ENCODE results near the gene AKR1C4.
"Not testable (repeated sequence)": the region's sequence is repeated elsewhere in the genome, so short reads cannot be mapped to it uniquely, and the experiment has no call there.

AKR1C4 gene

GRCh38 chr10:5165738-5166137, 30.9 kb upstream of the AKR1C4 start:
- Histone ChIP-seq H3K4me3 (no peak overlapping the region), H3K4me1 (no peaks in the 10 kb centered on the region), H3K4me2 (no peak overlapping the region), H3K9ac (no peak overlapping the region), H3K9me3 (peaks cover 70% of the 10 kb centered on the region), H4K20me1 (no peaks in the 10 kb centered on the region), H3K27me3 (no peaks in the 10 kb centered on the region), H3K27ac (no peak overlapping the region), H3K36me3 (no peaks in the 10 kb centered on the region)
- no peak for TF ChIP-seq Cebpa-rat (IDR thresholded peaks at IDR 0.05)

DNA sequence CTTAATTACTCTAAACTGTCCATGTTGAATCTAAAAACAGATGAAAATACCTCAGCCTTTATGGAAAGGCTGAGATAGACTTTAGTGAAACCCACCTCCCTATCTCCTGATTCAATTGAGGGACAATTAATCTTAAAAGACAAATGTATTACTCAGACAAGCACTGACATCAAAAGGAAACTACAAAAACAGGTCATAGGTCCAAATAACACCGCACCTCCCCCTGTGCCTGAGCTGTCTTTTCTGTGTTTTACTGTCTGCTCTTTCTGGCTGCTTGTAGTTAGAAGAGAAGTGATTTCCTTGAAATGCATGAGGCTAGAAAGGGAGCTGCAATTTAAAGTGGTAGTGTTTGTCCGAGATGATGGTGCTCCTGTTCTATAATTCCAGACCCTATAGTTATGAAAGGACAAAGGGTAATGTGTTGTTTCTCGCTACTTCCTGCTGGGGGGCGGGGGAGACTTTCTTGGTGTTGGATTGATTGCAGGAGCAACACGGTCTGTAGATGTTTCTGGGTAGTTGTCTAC, 27.7 kb upstream of the AKR1C4 start:
- no peaks in the 10 kb centered on the region for H3K4me1 ChIP-seq
- TF ChIP-seq Cebpa-rat (IDR thresholded peaks at IDR 0.05) = no peak

GRCh38 chr10:5175581-5175980, 21.1 kb upstream of the AKR1C4 start:
- H3K27ac ChIP-seq, H3K4me2 ChIP-seq, H3K9ac ChIP-seq, H3K4me1 ChIP-seq, H3K4me3 ChIP-seq, H3K9me3 ChIP-seq, H4K20me1 ChIP-seq, H3K27me3 ChIP-seq, H3K36me3 ChIP-seq: not testable (repeated sequence)

More for the DNA sequence above, 27.7 kb upstream of the AKR1C4 start:
- H3K9me3 ChIP-seq = peaks cover 41% of the 10 kb centered on the region
- H3K36me3 ChIP-seq = no peaks in the 10 kb centered on the region
- no peak overlapping the region for H3K27ac ChIP-seq
- H3K27me3 ChIP-seq = no peaks in the 10 kb centered on the region
- no peak overlapping the region for H3K4me3 ChIP-seq
- H3K9ac ChIP-seq = no peak overlapping the region
- no peak overlapping the region for H3K4me2 ChIP-seq
- H4K20me1 ChIP-seq = no peaks in the 10 kb centered on the region

GRCh38 chr10:5180503-5180902, 16.1 kb upstream of the AKR1C4 start:
- not testable (repeated sequence) for H3K9ac ChIP-seq, H4K20me1 ChIP-seq, H3K27me3 ChIP-seq, H3K27ac ChIP-seq, H3K4me2 ChIP-seq, H3K36me3 ChIP-seq, H3K9me3 ChIP-seq, H3K4me3 ChIP-seq, H3K4me1 ChIP-seq

DNA sequence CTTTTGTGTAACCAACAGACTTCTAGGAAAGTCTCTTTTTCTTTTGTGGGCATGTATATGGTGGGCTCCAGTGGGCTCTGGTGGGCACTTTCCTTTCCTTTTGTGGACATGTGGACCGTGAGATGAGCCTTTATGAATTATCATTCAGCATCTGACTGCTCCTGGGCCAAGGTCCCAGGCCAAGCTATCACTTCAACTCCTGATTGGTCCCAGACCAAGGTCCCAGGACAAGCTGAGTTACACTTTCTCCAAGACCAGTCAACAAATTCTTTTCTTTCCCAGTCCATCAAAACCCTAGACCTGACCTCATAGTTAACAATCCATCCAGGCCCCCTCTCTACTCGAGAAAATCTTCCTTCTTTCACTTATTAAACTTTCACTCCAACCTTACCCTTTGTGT, 12.7 kb upstream of the AKR1C4 start:
- Histone ChIP-seq H3K36me3 (no peaks in the 10 kb centered on the region), H3K9me3 (0 out of 2 replicates have a peak, but pooled peaks cover 7% of the 10 kb centered on the region), H3K27ac (no peak overlapping the region), H3K4me3 (no peak overlapping the region), H3K27me3 (no peaks in the 10 kb centered on the region), H3K9ac (no peak overlapping the region), H3K4me1 (no peaks in the 10 kb centered on the region), H3K4me2 (no peak overlapping the region), H4K20me1 (no peaks in the 10 kb centered on the region)
- TF ChIP-seq Cebpa-rat (IDR thresholded peaks at IDR 0.05) = no peak

DNA sequence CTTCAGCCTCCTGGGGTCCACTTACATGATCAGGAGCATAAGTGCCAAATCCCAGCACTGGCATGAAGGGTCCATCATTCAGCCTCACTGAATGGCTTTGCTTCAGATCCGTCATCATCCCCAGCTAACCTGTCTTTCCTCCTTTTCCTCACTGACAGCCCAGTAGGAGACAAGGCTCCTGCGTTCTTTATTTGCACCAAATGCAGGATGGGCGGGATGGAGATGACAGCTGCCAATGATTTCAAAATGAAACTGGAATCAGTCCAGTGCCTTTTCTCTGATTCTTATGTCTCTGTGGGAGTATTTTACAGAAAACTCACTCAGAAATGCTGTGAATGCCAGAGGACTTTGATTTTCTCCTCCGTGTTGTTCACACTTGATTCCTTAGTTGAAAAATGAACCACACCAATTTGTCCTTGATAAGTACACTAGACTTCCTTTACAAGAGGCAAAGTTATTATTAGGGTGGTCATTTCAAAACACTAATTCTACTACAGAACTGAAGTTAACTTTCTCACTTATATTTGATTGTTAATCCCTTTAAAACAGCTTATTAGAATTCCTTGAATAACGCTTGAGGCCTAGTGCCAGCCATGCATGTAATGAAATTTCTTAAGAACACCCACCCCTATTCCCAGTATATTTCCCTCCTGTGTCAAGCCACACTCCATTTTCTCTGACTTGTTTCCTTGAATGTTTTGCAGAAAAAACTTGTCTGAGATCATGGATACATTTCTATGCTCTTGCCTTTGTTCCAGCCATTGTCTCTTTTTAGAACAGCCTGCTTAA, 11.5 kb upstream of the AKR1C4 start, which contains the start of gene AKR1C8:
AKR1C8 (minus strand) TSS at position 164 of the 789 bp plus-strand sequence; CDS start at position 118, 46 bp downstream.
- Histone ChIP-seq H4K20me1 (no peaks in the 10 kb centered on the region), H3K4me1 (no peaks in the 10 kb centered on the region), H3K4me2 (no peak within 1 kb of the TSS), H3K4me3 (no peak within 1 kb of the TSS), H3K36me3 (no peaks in the 10 kb centered on the region), H3K9ac (no peak within 1 kb of the TSS), H3K27ac (no peak within 1 kb of the TSS), H3K27me3 (no peaks in the 10 kb centered on the region), H3K9me3 (0 out of 2 replicates have a peak, but pooled peaks cover 7% of the 10 kb centered on the region)
- no peak for TF ChIP-seq Cebpa-rat (IDR thresholded peaks at IDR 0.05)

DNA sequence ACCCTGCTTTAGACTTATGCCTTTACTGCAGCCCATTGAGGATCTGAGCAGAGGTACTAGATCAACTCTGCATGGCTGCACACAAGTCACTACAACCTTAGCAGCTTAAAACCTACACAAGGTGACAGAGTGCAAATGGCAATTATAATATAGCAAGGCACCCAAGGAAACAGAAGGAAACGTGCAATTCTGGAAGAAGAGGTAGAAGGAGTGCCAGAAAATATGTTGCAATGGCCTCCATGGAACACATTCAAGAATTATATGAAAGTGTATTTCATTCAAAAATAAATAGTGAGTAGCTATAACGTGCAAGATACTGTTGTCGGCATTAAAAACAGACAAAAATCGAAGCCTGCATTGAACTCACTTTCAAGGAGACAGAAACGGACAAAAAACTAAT, 8.8 kb upstream of the AKR1C4 start:
- Histone ChIP-seq H3K9me3 (no peaks in the 10 kb centered on the region), H3K4me3 (no peak overlapping the region), H3K4me2 (no peak overlapping the region), H3K9ac (no peak overlapping the region), H3K27ac (no peak overlapping the region), H3K27me3 (no peaks in the 10 kb centered on the region), H3K4me1 (no peaks in the 10 kb centered on the region), H4K20me1 (no peaks in the 10 kb centered on the region), H3K36me3 (no peaks in the 10 kb centered on the region)
- no peak for TF ChIP-seq Cebpa-rat (IDR thresholded peaks at IDR 0.05)

GRCh38 chr10:5188358-5188757, 8.3 kb upstream of the AKR1C4 start:
- no peaks in the 10 kb centered on the region for H3K36me3 ChIP-seq
- no peak overlapping the region for H3K4me3 ChIP-seq
- H3K27me3 ChIP-seq = no peaks in the 10 kb centered on the region
- no peak overlapping the region for H3K4me2 ChIP-seq
- TF ChIP-seq Cebpa-rat (IDR thresholded peaks at IDR 0.05) = no peak
- H4K20me1 ChIP-seq = no peaks in the 10 kb centered on the region
- H3K4me1 ChIP-seq = no peaks in the 10 kb centered on the region
- H3K27ac ChIP-seq = no peak overlapping the region
- no peak overlapping the region for H3K9ac ChIP-seq
- no peaks in the 10 kb centered on the region for H3K9me3 ChIP-seq

GRCh38 chr10:5194431-5194830, 2.2 kb upstream of the AKR1C4 start:
- Histone ChIP-seq H3K36me3 (no peaks in the 10 kb centered on the region), H3K4me1 (no peaks in the 10 kb centered on the region), H3K9me3 (no peaks in the 10 kb centered on the region), H3K27me3 (no peaks in the 10 kb centered on the region), H4K20me1 (no peaks in the 10 kb centered on the region), H3K4me2 (no peak overlapping the region), H3K27ac (no peak overlapping the region), H3K4me3 (no peak overlapping the region), H3K9ac (no peak overlapping the region)
- no peak for TF ChIP-seq Cebpa-rat (IDR thresholded peaks at IDR 0.05)

DNA sequence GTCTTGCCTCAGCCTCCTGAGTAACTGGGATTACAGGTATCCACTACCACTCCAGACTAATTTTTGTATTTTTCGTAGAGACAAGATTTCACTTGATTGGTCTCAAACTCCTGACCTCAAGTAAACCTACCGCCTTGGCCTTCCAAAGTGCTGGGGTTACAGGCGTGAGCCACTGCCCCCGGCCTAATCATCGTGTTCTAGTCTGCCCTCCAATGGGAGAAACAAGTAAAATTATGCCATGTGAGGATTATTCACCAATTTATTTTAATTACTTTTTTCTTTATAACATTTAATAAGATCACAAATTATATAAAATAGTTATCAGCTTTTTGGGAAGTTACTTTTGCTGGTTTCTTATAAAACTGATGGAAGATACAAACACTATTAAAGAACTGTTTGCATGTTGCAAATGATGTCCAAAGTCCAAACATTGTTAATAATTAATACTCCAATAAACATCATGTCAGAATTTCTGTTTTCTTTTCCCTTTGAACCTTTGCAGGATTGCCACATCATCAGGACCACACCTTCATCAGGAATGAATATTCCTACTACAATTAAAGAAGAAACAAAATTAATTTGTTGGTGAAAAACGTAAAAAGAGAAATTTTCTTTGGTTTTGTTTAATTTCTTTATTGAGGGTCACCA, 786 bp upstream of the AKR1C4 start:
- no peaks in the 10 kb centered on the region for H3K4me1 ChIP-seq
- no peak overlapping the region for H3K9ac ChIP-seq
- TF ChIP-seq Cebpa-rat (IDR thresholded peaks at IDR 0.05) = no peak
- H3K4me3 ChIP-seq = no peak overlapping the region
- no peaks in the 10 kb centered on the region for H3K27me3 ChIP-seq
- no peaks in the 10 kb centered on the region for H4K20me1 ChIP-seq
- H3K9me3 ChIP-seq = no peaks in the 10 kb centered on the region
- H3K4me2 ChIP-seq = no peak overlapping the region
- H3K27ac ChIP-seq = no peak overlapping the region
- no peaks in the 10 kb centered on the region for H3K36me3 ChIP-seq

Data from BLaER1 (cell line).